ENCODE data around the gene WNT6. TPM values are rescaled to one million over a fixed set of nuclear protein-coding genes. Genes with fewer than 3 reads are reported as not detected.

Gene WNT6
- total RNA-seq, 1 experiment from 2014 or later, result 1.4 TPM

DNA sequence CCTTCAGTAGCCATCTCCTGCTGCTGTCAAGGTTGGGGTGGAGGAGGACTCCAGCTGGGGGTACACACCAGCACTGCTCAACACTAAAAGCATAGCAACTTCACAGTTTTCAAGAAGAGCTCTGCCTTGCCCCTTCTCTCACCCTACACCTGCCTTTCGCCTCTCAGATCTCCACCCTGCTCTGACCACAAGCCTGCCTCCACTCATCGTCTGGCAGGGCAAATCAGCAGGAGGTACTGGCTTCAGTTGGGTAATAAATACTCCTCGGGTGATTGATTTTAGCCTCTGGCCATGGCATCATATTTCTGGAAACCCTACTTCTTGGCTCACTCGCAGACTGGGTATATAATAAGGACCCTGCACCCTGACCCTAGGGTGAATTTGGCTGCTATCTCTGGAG, 24.9 kb upstream of the WNT6 start:
- CTCF ChIA-PET, result no interaction called here
- H3K4me1 ChIP-seq (ENCODE audit: control insufficient read depth in 1 of 2, insufficient read depth in 2 of 2, low read length in 2 of 2), result peaks cover 28 to 47% of the 10 kb centered on the region in 2 experiments
- H3K4me3 ChIP-seq (replicated peaks in 1 of 2; ENCODE audit: low read depth in 1 of 2, low read length in 2 of 2), result no peak overlapping the region
- no peaks in the 10 kb centered on the region for H3K27me3 ChIP-seq (ENCODE audit: insufficient read depth, low read length)
- H3K4me2 ChIP-seq (ENCODE audit: low read length), result peak overlapping the region; percentile 59
- TF ChIP-seq, protein P1, sequence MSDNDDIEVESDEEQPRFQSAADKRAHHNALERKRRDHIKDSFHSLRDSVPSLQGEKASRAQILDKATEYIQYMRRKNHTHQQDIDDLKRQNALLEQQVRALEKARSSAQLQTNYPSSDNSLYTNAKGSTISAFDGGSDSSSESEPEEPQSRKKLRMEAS (IDR thresholded peaks at IDR 0.05), result peak; percentile 19; the same call in 1 of the 2 replicates
- TF ChIP-seq ELF1 (IDR thresholded peaks at IDR 0.05; ENCODE audit: borderline replicate concordance, low read depth) (no peak), CEBPB (IDR thresholded peaks at IDR 0.05; ENCODE audit: low read depth) (peak; percentile 39), SP1 (IDR thresholded peaks at IDR 0.05; ENCODE audit: low read depth) (peak; percentile 38; the same call in 1 of the 2 replicates)
- H3K9ac ChIP-seq (ENCODE audit: low read length), result no peak overlapping the region
- POLR2A ChIA-PET, result no interaction called here
- RAD21 ChIA-PET (ENCODE audit: low non-redundant PET in 1 of 2, low total read pairs in 2 of 2, uncharacterized antibody in 2 of 2, unreplicated experiment in 2 of 2), result interaction anchor here in 1 of 2 experiments (0.7 kb wide), 1 partner anchor 13 kb away, joined by 3 read pairs; no protein-coding TSS in a partner anchor
- BruUV-seq (replicated peaks), result no TSS peak
- no peaks in the 10 kb centered on the region for H4K20me1 ChIP-seq (ENCODE audit: insufficient read depth)
- intact Hi-C loops (cut with micrococcal nuclease), result no loop called here
- H2AFZ ChIP-seq (ENCODE audit: low read depth, low read length, poor library complexity, severe bottlenecking), result no peak overlapping the region
- ATAC-seq (peak; percentile 80), DNase-seq (ENCODE audit: low read depth, low spot score) (no peak)
- H3K27ac ChIP-seq (ENCODE audit: low read depth, low read length), result no peak overlapping the region
- no peaks in the 10 kb centered on the region for H3K9me2 ChIP-seq (ENCODE audit: insufficient read depth)
- H3K79me2 ChIP-seq (ENCODE audit: insufficient read depth, low read length), result no peaks in the 10 kb centered on the region
- H3K36me3 ChIP-seq (ENCODE audit: control insufficient read depth in 1 of 2, insufficient read depth in 2 of 2, low read length in 2 of 2), result no peaks in the 10 kb centered on the region
- H3K9me3 ChIP-seq (ENCODE audit: control insufficient read depth in 1 of 2, insufficient read depth in 1 of 2, low read depth in 1 of 2, low read length in 2 of 2), result no peaks in the 10 kb centered on the region

DNA sequence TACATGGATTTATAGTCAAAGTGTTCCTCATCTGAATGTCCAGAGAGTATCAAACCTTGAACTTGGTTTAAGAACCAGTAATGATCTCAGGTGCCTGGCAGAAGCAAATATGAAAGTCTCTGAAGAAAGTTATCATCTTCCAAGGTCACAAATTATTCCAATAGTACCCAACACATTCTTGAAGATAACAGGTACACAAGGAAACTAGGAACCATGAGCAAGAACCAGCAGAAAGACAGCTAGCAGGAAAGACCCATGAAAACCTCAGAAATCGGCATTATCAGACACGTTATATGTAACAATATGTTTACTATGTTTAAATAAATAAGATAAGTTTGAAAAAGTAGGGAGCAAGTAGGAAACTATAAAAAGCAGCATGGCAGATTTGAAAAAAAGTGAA, 22.1 kb upstream of the WNT6 start:
- intact Hi-C loops (cut with micrococcal nuclease), result no loop called here

More for the DNA sequence above, 22.1 kb upstream of the WNT6 start:
- DNase-seq (ENCODE audit: low read depth, low spot score) (no peak), ATAC-seq (no peak)
- Histone ChIP-seq H3K9ac (ENCODE audit: low read length) (no peak overlapping the region), H3K9me2 (ENCODE audit: insufficient read depth) (no peaks in the 10 kb centered on the region), H4K20me1 (ENCODE audit: insufficient read depth) (no peaks in the 10 kb centered on the region), H3K4me2 (ENCODE audit: low read length) (no peak overlapping the region), H3K9me3 (ENCODE audit: control insufficient read depth in 1 of 2, insufficient read depth in 1 of 2, low read depth in 1 of 2, low read length in 2 of 2) (no peaks in the 10 kb centered on the region), H3K27ac (ENCODE audit: low read depth, low read length) (no peak overlapping the region), H3K27me3 (ENCODE audit: insufficient read depth, low read length) (no peaks in the 10 kb centered on the region), H2AFZ (ENCODE audit: low read depth, low read length, poor library complexity, severe bottlenecking) (no peak overlapping the region), H3K4me3 (replicated peaks in 1 of 2; ENCODE audit: low read depth in 1 of 2, low read length in 2 of 2) (no peak overlapping the region), H3K36me3 (ENCODE audit: control insufficient read depth in 1 of 2, insufficient read depth in 2 of 2, low read length in 2 of 2) (no peaks in the 10 kb centered on the region), H3K4me1 (ENCODE audit: control insufficient read depth in 1 of 2, insufficient read depth in 2 of 2, low read length in 2 of 2) (peaks cover 22 to 38% of the 10 kb centered on the region in 2 experiments), H3K79me2 (ENCODE audit: insufficient read depth, low read length) (no peaks in the 10 kb centered on the region)
- ChIA-PET RAD21 (ENCODE audit: low non-redundant PET in 1 of 2, low total read pairs in 2 of 2, uncharacterized antibody in 2 of 2, unreplicated experiment in 2 of 2) (no interaction called here), CTCF (no interaction called here), POLR2A (no interaction called here)
- no TSS peak for BruUV-seq (replicated peaks)
- TF ChIP-seq POLR2A (IDR thresholded peaks at IDR 0.05; ENCODE audit: borderline replicate concordance, extremely low read depth, insufficient read depth, insufficient read length) (no peak), ELF1 (IDR thresholded peaks at IDR 0.05; ENCODE audit: borderline replicate concordance, low read depth) (no peak), EZH2phosphoT487 (IDR thresholded peaks at IDR 0.05; ENCODE audit: borderline replicate concordance) (no peak), JUND (IDR thresholded peaks at IDR 0.05) (no peak), RAD21 (IDR thresholded peaks at IDR 0.05; ENCODE audit: low read depth) (no peak), ZFX (IDR thresholded peaks at IDR 0.05) (no peak), SIN3A (IDR thresholded peaks at IDR 0.05; ENCODE audit: low read depth) (no peak), FOSL1 (IDR thresholded peaks at IDR 0.05; ENCODE audit: low read depth) (no peak), SP1 (IDR thresholded peaks at IDR 0.05; ENCODE audit: low read depth) (no peak), POLR2AphosphoS5 (IDR thresholded peaks at IDR 0.05; ENCODE audit: low read depth, low read length) (no peak)
- TF ChIP-seq, protein P2, sequence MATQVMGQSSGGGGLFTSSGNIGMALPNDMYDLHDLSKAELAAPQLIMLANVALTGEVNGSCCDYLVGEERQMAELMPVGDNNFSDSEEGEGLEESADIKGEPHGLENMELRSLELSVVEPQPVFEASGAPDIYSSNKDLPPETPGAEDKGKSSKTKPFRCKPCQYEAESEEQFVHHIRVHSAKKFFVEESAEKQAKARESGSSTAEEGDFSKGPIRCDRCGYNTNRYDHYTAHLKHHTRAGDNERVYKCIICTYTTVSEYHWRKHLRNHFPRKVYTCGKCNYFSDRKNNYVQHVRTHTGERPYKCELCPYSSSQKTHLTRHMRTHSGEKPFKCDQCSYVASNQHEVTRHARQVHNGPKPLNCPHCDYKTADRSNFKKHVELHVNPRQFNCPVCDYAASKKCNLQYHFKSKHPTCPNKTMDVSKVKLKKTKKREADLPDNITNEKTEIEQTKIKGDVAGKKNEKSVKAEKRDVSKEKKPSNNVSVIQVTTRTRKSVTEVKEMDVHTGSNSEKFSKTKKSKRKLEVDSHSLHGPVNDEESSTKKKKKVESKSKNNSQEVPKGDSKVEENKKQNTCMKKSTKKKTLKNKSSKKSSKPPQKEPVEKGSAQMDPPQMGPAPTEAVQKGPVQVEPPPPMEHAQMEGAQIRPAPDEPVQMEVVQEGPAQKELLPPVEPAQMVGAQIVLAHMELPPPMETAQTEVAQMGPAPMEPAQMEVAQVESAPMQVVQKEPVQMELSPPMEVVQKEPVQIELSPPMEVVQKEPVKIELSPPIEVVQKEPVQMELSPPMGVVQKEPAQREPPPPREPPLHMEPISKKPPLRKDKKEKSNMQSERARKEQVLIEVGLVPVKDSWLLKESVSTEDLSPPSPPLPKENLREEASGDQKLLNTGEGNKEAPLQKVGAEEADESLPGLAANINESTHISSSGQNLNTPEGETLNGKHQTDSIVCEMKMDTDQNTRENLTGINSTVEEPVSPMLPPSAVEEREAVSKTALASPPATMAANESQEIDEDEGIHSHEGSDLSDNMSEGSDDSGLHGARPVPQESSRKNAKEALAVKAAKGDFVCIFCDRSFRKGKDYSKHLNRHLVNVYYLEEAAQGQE (IDR thresholded peaks at IDR 0.05; ENCODE audit: low read depth), result no peak

Data from HCT116 (cell line).